ENCODE measurements around the gene TIMP2. TPM values are rescaled to one million over a fixed set of nuclear protein-coding genes. Genes with fewer than 3 reads are reported as not detected.

The TIMP2 gene
- total and polyA plus RNA-seq, 2 of the 8 experiments (the other 6 are each of a cell fraction or from before 2014, with no cell fraction given), result 18.2 to 43.3 TPM

- Histone ChIP-seq H3K56ac (replicated peaks; ENCODE audit: insufficient read length, low read depth, low read length) (no peak overlapping the region), H3K9me3 (ENCODE audit: insufficient read depth in 2 of 2, low read depth in 1 of 2, low read length in 1 of 2) (no peaks in the 10 kb centered on the region), H3K14ac (ENCODE audit: insufficient read length) (no peak overlapping the region), H3K4me3 (ENCODE audit: extremely low read depth in 1 of 4, insufficient read depth in 2 of 4, low read depth in 3 of 4, low read length in 4 of 4) (no peak overlapping the region), H3K79me2 (ENCODE audit: control insufficient read depth in 1 of 2, insufficient read depth in 2 of 2, low read length in 2 of 2) (peaks cover 3 to 13% of the 10 kb centered on the region in 2 experiments; a peak in 2 of 4 replicates), H4K20me1 (replicated peaks in 1 of 2; ENCODE audit: control insufficient read depth in 1 of 2, insufficient read depth in 2 of 2, low read length in 2 of 2) (peaks cover 3 to 21% of the 10 kb centered on the region in 2 experiments), H3K4me2 (ENCODE audit: insufficient read depth in 1 of 2, low read depth in 2 of 2, low read length in 2 of 2) (no peak overlapping the region), H3K18ac (ENCODE audit: extremely low read depth, low read length) (no peak overlapping the region), H4K91ac (replicated peaks; ENCODE audit: insufficient read length, low read length) (no peak overlapping the region), H3K27me3 (replicated peaks in 1 of 4; ENCODE audit: control insufficient read depth in 3 of 4, extremely low read depth in 1 of 4, insufficient read depth in 3 of 4, low read length in 3 of 4) (no peaks in the 10 kb centered on the region), H3K23me2 (ENCODE audit: low read depth, low read length) (no peaks in the 10 kb centered on the region), H3K4ac (replicated peaks; ENCODE audit: insufficient read length, low read depth, low read length) (no peak overlapping the region), H2BK12ac (ENCODE audit: low read depth, low read length) (no peak overlapping the region), H3K9ac (replicated peaks in 1 of 4; ENCODE audit: extremely low read depth in 1 of 4, low read depth in 3 of 4, low read length in 3 of 4) (no peak overlapping the region), H3K27ac (ENCODE audit: low read depth, low read length) (no peak overlapping the region), H2AK5ac (ENCODE audit: low read depth, low read length) (no peak overlapping the region), H2BK120ac (replicated peaks; ENCODE audit: low read depth, low read length) (no peak overlapping the region), H2BK20ac (ENCODE audit: low read length) (no peak overlapping the region), H3K23ac (ENCODE audit: insufficient read length) (no peak overlapping the region), H2AFZ (ENCODE audit: low read length) (no peak overlapping the region), H2BK5ac (ENCODE audit: low read depth, low read length) (no peak overlapping the region), H4K5ac (ENCODE audit: insufficient read length, low read depth, low read length) (no peak overlapping the region), H4K8ac (ENCODE audit: extremely low read depth, insufficient read depth, low read length) (no peak overlapping the region; the same call in 1 of the 2 replicates), H3K36me3 (ENCODE audit: control insufficient read depth in 2 of 4, insufficient read depth in 4 of 4, low read length in 3 of 4) (peaks cover 41 to 82% (median 72%) of the 10 kb centered on the region in 4 experiments), H3K4me1 (replicated peaks in 1 of 4; ENCODE audit: control insufficient read depth in 3 of 4, insufficient read depth in 4 of 4, low read length in 3 of 4) (no peaks in the 10 kb centered on the region), H2BK15ac (ENCODE audit: low read length) (no peak overlapping the region), H3K79me1 (ENCODE audit: low read depth, low read length) (peaks cover 3% of the 10 kb centered on the region; the same call in 1 of the 2 replicates)
- ChIA-PET POLR2A (ENCODE audit: partially characterized antibody) (interaction anchor here (0.6 to 1.3 kb wide), 4 partner anchors 8 to 350 kb away, joined by 3 to 9 read pairs (median 4); partner anchors contain the start of gene USP36), CTCF (ENCODE audit: partially characterized antibody) (interaction anchor here (2.7 kb wide), 1 partner anchor 9 kb away, joined by 14 read pairs; no protein-coding TSS in a partner anchor)
- 93% methylated on average over 15 of the region's 15 CpGs; no CpG with 5 or more reads in 1 of the 2 experiments for WGBS, 2 experiments (ENCODE audit: extremely low coverage in 1 of 2, insufficient coverage in 1 of 2, insufficient read length in 1 of 2, insufficient replicate concordance in 2 of 2, low coverage in 1 of 2, low lambda C conversion rate in 2 of 2, missing lambda C conversion rate in 1 of 2)
- DNase-seq (ENCODE audit: low read depth in 1 of 2, low spot score in 2 of 2), result no peak
- FAIRE-seq, result no peak
- no peak for TF ChIP-seq CEBPB (IDR thresholded peaks at IDR 0.05; ENCODE audit: low read depth, low read length)
- TF ChIP-seq CTCF (IDR thresholded peaks at IDR 0.05; ENCODE audit: control extremely low read depth in 1 of 3, insufficient read depth in 1 of 3, low read depth in 1 of 3, low read length in 3 of 3), result no peak
- no peak for TF ChIP-seq YY1 (IDR thresholded peaks at IDR 0.05; ENCODE audit: low read depth, low read length)
- no peak for TF ChIP-seq ASH2L (IDR thresholded peaks at IDR 0.05; ENCODE audit: low read length)
- TF ChIP-seq SAP30 (IDR thresholded peaks at IDR 0.05; ENCODE audit: insufficient read depth, insufficient replicate concordance, low read length), result no peak
- no peak for TF ChIP-seq CHD1 (IDR thresholded peaks at IDR 0.05; ENCODE audit: low read depth, low read length)
- no peak for TF ChIP-seq CREB1 (IDR thresholded peaks at IDR 0.05)
- TF ChIP-seq ZNF274 (IDR thresholded peaks at IDR 0.05; ENCODE audit: borderline replicate concordance, extremely low read depth, low read length), result no peak
- TF ChIP-seq BACH1 (IDR thresholded peaks at IDR 0.05; ENCODE audit: low read length), result no peak
- TF ChIP-seq PHF8 (conservative IDR thresholded peaks at IDR 0.05; ENCODE audit: low read depth, low read length), result no peak
These were observed 93.3 kb downstream of the TIMP2 start for GRCh38 chr17:78831688-78832540.

All from H1 (cell line).